Endothelial cell of umbilical vein (primary cell): Measurements from ENCODE around the gene NUP155.

ENCODE experiments used
- CTCF ChIP-seq, 2 donors: IDR thresholded peaks; 1 replicate in 1 of 2; 2 replicates in 1 of 2; pipeline ENCODE4 v1.5.1; 2011; ENCODE audit warnings: low read length in 2 of 2, mild to moderate bottlenecking in 2 of 2, moderate library complexity in 2 of 2, control low read depth in 1 of 2, inconsistent platforms in 1 of 2, low read depth in 1 of 2; ENCODE audit not compliant: insufficient read depth in 1 of 2; ENCODE audit errors: extremely low read depth in 1 of 2
- EZH2 ChIP-seq: IDR thresholded peaks from 2 replicates; pipeline ENCODE4 v1.6.1; 2012; ENCODE audit warnings: borderline replicate concordance, low read depth, mild to moderate bottlenecking, moderate library complexity, low read length, inconsistent platforms; ENCODE audit not compliant: severe bottlenecking
- GATA2 ChIP-seq: IDR thresholded peaks from 2 replicates; pipeline ENCODE4 v1.7.0; 2011; ENCODE audit warnings: low read depth, mild to moderate bottlenecking, moderate library complexity, mixed read lengths, low read length; ENCODE audit not compliant: insufficient read length, insufficient read depth
- MAX ChIP-seq: IDR thresholded peaks from 2 replicates; pipeline ENCODE4 v1.6.1; 2011; ENCODE audit not compliant: insufficient read depth, insufficient read length
- MYC ChIP-seq: IDR thresholded peaks from one replicate; pipeline ENCODE4 v1.6.1; 2011; ENCODE audit warnings: mild to moderate bottlenecking, low read depth, low read length
- POLR2A ChIP-seq: IDR thresholded peaks from 2 replicates; pipeline ENCODE4 v1.6.1; 2012; ENCODE audit warnings: low read depth, mild to moderate bottlenecking, control low read depth, low read length
- POLR2AphosphoS5 ChIP-seq: IDR thresholded peaks from 2 replicates; pipeline ENCODE4 v1.6.1; 2012; ENCODE audit warnings: low read depth, mild to moderate bottlenecking, control low read depth, low read length, moderate library complexity; ENCODE audit not compliant: insufficient read depth

GRCh38 chr5:37355161-37355560, 15.7 kb downstream of the NUP155 start:
- no peak for TF ChIP-seq POLR2AphosphoS5
- TF ChIP-seq CTCF (IDR thresholded peaks at IDR 0.05; ENCODE audit: extremely low read depth in 1 of 2, insufficient read depth in 1 of 2, low read depth in 1 of 2, low read length in 2 of 2): no peak
- no peak for TF ChIP-seq POLR2A
- TF ChIP-seq GATA2: no peak
- TF ChIP-seq EZH2: no peak
- TF ChIP-seq MYC: no peak
- no peak for TF ChIP-seq MAX
